ENCODE data around the gene HAPLN1.

HAPLN1 gene

GRCh38 chr5:83708170-83708569 lies 12.5 kb downstream of the HAPLN1 start:
- DNase-seq (ENCODE audit: low read depth), result no peak
- H3K4me3 ChIP-seq (ENCODE audit: low read length), result no peak overlapping the region
- TF ChIP-seq CTCF (IDR thresholded peaks at IDR 0.05; ENCODE audit: insufficient read depth, low read depth, low read length, missing control alignments), result no peak

- DNase-seq (ENCODE audit: low read depth), result no peak
- H3K4me3 ChIP-seq (ENCODE audit: low read length), result no peak overlapping the region
- no peak for TF ChIP-seq CTCF (IDR thresholded peaks at IDR 0.05; ENCODE audit: insufficient read depth, low read depth, low read length, missing control alignments)
Measured at GRCh38 chr5:83703059-83703458, 17.6 kb downstream of the HAPLN1 start.

- TF ChIP-seq CTCF (IDR thresholded peaks at IDR 0.05; ENCODE audit: insufficient read depth, low read depth, low read length, missing control alignments), result no peak
- DNase-seq (ENCODE audit: low read depth), result peak; percentile 79
- H3K4me3 ChIP-seq (ENCODE audit: low read length), result no peak overlapping the region
Measured at GRCh38 chr5:83701886-83702285, 18.8 kb downstream of the HAPLN1 start.

GRCh38 chr5:83689881-83690280 lies 30.8 kb downstream of the HAPLN1 start:
- DNase-seq (ENCODE audit: low read depth), result no peak
- H3K4me3 ChIP-seq (ENCODE audit: low read length), result no peak overlapping the region
- no peak for TF ChIP-seq CTCF (IDR thresholded peaks at IDR 0.05; ENCODE audit: insufficient read depth, low read depth, low read length, missing control alignments)

GRCh38 chr5:83688281-83688680 lies 32.4 kb downstream of the HAPLN1 start:
- TF ChIP-seq CTCF (IDR thresholded peaks at IDR 0.05; ENCODE audit: insufficient read depth, low read depth, low read length, missing control alignments), result no peak
- H3K4me3 ChIP-seq (ENCODE audit: low read length), result no peak overlapping the region
- DNase-seq (ENCODE audit: low read depth), result no peak

- H3K4me3 ChIP-seq (ENCODE audit: low read length), result no peak overlapping the region
- no peak for TF ChIP-seq CTCF (IDR thresholded peaks at IDR 0.05; ENCODE audit: insufficient read depth, low read depth, low read length, missing control alignments)
- no peak for DNase-seq (ENCODE audit: low read depth)
Measured at GRCh38 chr5:83687124-83687619, 33.5 kb downstream of the HAPLN1 start.

- H3K4me3 ChIP-seq (ENCODE audit: low read length), result no peak overlapping the region
- DNase-seq (ENCODE audit: low read depth), result no peak
- TF ChIP-seq CTCF (IDR thresholded peaks at IDR 0.05; ENCODE audit: insufficient read depth, low read depth, low read length, missing control alignments), result no peak
Measured at GRCh38 chr5:83686251-83686650, 34.4 kb downstream of the HAPLN1 start.

All from epithelial cell of esophagus (primary cell).